ENCODE results near the gene LSM2. TPM values are rescaled to one million over a fixed set of nuclear protein-coding genes. Genes with fewer than 3 reads are reported as not detected.
"Not testable (repeated sequence)": the region's sequence is repeated elsewhere in the genome, so short reads cannot be mapped to it uniquely, and the experiment has no call there.

LSM2 gene
- total and polyA plus RNA-seq, 2 experiments from 2014 or later = 51.9 to 57.9 TPM

DNA sequence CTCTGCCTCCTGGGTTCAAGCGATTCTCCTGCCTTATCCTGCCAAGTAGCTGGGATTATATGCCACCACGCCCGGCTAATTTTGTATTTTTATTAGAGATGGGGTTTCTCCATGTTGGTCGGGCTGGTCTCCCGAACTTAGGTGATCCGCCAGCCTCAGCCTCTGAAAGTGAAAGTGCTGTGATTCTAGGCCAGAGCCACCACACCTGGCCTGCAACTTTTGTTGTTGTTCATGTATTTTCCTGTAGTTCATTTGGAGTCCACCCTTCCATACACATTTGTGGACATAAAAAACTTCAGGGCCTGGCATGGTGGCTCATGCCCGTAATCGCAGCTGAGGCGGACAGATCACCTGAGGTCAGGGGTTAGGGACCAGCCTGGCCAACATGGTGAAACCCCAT lies 35.3 kb upstream of the LSM2 start:
- WGBS (ENCODE audit: low lambda C conversion rate, missing lambda C conversion rate) = 93% methylated on average over 9 of the region's 9 CpGs
- peaks cover 21% of the 10 kb centered on the region for H3K79me2 ChIP-seq
- peaks cover 10% of the 10 kb centered on the region for H3K4me1 ChIP-seq (ENCODE audit: insufficient read depth)
- H3K4me2 ChIP-seq = no peak overlapping the region
- no peak overlapping the region for H3K4me3 ChIP-seq
- H3K9me2 ChIP-seq (replicated peaks; ENCODE audit: insufficient read depth) = no peaks in the 10 kb centered on the region
- H3K27me3 ChIP-seq = no peaks in the 10 kb centered on the region
- no peak overlapping the region for H3K27ac ChIP-seq
- TF ChIP-seq, protein P1, sequence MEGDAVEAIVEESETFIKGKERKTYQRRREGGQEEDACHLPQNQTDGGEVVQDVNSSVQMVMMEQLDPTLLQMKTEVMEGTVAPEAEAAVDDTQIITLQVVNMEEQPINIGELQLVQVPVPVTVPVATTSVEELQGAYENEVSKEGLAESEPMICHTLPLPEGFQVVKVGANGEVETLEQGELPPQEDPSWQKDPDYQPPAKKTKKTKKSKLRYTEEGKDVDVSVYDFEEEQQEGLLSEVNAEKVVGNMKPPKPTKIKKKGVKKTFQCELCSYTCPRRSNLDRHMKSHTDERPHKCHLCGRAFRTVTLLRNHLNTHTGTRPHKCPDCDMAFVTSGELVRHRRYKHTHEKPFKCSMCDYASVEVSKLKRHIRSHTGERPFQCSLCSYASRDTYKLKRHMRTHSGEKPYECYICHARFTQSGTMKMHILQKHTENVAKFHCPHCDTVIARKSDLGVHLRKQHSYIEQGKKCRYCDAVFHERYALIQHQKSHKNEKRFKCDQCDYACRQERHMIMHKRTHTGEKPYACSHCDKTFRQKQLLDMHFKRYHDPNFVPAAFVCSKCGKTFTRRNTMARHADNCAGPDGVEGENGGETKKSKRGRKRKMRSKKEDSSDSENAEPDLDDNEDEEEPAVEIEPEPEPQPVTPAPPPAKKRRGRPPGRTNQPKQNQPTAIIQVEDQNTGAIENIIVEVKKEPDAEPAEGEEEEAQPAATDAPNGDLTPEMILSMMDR (IDR thresholded peaks at IDR 0.05; ENCODE audit: poor library complexity) = no peak
- TF ChIP-seq EZH2phosphoT487 (IDR thresholded peaks at IDR 0.05; ENCODE audit: low read depth, severe bottlenecking, unreplicated experiment) (no peak), EZH2 (IDR thresholded peaks at IDR 0.05; ENCODE audit: borderline replicate concordance) (no peak)
- H2AFZ ChIP-seq = no peak overlapping the region
- no peaks in the 10 kb centered on the region for H3K9me3 ChIP-seq (ENCODE audit: low read depth)
- peaks cover 22% of the 10 kb centered on the region for H4K20me1 ChIP-seq (ENCODE audit: insufficient read depth, poor library complexity, severe bottlenecking)
- H3K36me3 ChIP-seq (replicated peaks; ENCODE audit: insufficient read depth, low read depth) = no peaks in the 10 kb centered on the region
- no peak for DNase-seq (ENCODE audit: low spot score)

DNA sequence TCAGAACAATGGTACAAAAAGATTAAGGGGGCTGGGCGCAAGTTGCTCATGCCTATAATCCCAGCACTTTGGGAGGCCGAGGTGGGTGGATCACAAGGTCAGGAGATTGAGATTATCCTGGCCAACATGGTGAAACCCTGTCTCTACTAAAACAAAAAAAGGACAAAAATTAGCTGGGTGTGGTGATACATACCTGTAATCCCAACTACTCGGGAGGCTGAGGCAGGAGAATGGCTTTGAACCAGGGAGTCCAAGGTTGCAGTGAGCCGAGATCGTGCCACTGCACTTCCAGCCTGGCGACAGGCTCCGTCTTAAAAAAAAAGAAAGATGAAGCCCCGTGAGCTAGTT lies 33.0 kb upstream of the LSM2 start:
- H3K9me2 ChIP-seq (replicated peaks; ENCODE audit: insufficient read depth); H3K27me3 ChIP-seq; DNase-seq (ENCODE audit: low spot score); H3K36me3 ChIP-seq (replicated peaks; ENCODE audit: insufficient read depth, low read depth); H3K27ac ChIP-seq; H2AFZ ChIP-seq; H3K9me3 ChIP-seq (ENCODE audit: low read depth); H3K4me3 ChIP-seq; H3K4me2 ChIP-seq: not testable (repeated sequence)
- peaks cover 13% of the 10 kb centered on the region for H3K4me1 ChIP-seq (ENCODE audit: insufficient read depth)
- H3K79me2 ChIP-seq = peaks cover 43% of the 10 kb centered on the region
- WGBS (ENCODE audit: low lambda C conversion rate, missing lambda C conversion rate) = 94% methylated on average over 8 of the region's 8 CpGs
- H4K20me1 ChIP-seq (ENCODE audit: insufficient read depth, poor library complexity, severe bottlenecking) = peaks cover 29% of the 10 kb centered on the region

DNA sequence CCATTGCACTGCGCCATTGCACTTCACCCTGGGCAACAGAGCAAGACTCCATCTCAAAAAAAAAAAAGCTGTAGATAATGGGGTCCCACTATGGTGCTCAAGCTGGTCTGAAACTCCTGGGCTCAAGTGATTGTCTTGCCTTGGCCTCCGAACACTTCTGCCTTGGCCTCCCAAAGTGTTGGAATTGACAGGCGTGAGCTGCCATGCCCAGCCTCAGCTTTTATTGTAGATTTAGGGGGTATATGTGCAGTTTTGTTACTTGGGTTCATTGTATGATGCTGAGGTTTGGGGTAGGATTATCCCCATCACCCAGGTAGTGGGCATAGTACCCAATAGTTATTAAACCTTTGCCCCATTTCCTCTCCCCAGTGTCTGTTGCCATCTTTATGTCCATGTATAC lies 32.2 kb upstream of the LSM2 start:
- Histone ChIP-seq H4K20me1 (ENCODE audit: insufficient read depth, poor library complexity, severe bottlenecking) (peaks cover 29% of the 10 kb centered on the region), H2AFZ (no peak overlapping the region), H3K9me2 (replicated peaks; ENCODE audit: insufficient read depth) (no peaks in the 10 kb centered on the region), H3K79me2 (peaks cover 43% of the 10 kb centered on the region), H3K27me3 (no peaks in the 10 kb centered on the region), H3K9me3 (ENCODE audit: low read depth) (no peaks in the 10 kb centered on the region), H3K36me3 (replicated peaks; ENCODE audit: insufficient read depth, low read depth) (no peaks in the 10 kb centered on the region), H3K4me3 (no peak overlapping the region), H3K4me2 (peak overlapping the region; percentile 82), H3K27ac (no peak overlapping the region), H3K4me1 (ENCODE audit: insufficient read depth) (peaks cover 16% of the 10 kb centered on the region)
- no peak for DNase-seq (ENCODE audit: low spot score)
- TF ChIP-seq, protein P1 (IDR thresholded peaks at IDR 0.05; ENCODE audit: poor library complexity) = no peak
- TF ChIP-seq EZH2 (IDR thresholded peaks at IDR 0.05; ENCODE audit: borderline replicate concordance) (no peak), EZH2phosphoT487 (IDR thresholded peaks at IDR 0.05; ENCODE audit: low read depth, severe bottlenecking, unreplicated experiment) (no peak)
- WGBS (ENCODE audit: low lambda C conversion rate, missing lambda C conversion rate) = 99% methylated on average over 3 of the region's 3 CpGs

DNA sequence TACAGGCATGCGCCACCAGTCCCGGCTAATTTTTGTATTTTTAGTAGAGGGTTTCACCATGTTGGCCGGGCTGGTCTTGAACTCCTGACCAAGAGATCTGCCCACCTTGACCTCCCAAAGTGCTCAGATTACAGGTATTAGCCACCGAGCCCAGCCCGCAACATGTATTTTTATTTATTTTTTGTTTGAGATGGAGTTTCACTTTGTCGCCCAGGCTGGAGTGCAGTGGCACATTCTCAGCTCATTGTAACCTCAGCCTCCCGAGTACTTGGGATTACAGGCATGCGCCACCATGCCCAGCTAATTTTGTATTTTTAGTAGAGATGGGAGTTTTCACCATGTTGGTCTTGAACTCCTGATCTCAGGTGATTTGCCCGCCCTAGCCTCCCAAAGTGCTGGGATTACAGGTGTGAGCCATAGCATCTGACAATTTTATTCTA lies 31.4 kb upstream of the LSM2 start:
- Histone ChIP-seq H4K20me1 (ENCODE audit: insufficient read depth, poor library complexity, severe bottlenecking) (peaks cover 29% of the 10 kb centered on the region), H3K79me2 (peaks cover 49% of the 10 kb centered on the region), H3K27ac (peak overlapping the region; percentile 88), H3K4me3 (peak overlapping the region; percentile 5), H3K4me1 (ENCODE audit: insufficient read depth) (peaks cover 19% of the 10 kb centered on the region), H3K4me2 (peak overlapping the region; percentile 82)
- not testable (repeated sequence) for H3K27me3 ChIP-seq; H3K9me3 ChIP-seq (ENCODE audit: low read depth); DNase-seq (ENCODE audit: low spot score); H3K9me2 ChIP-seq (replicated peaks; ENCODE audit: insufficient read depth); H3K36me3 ChIP-seq (replicated peaks; ENCODE audit: insufficient read depth, low read depth); H2AFZ ChIP-seq
- WGBS (ENCODE audit: low lambda C conversion rate, missing lambda C conversion rate) = 91% methylated on average over 9 of the region's 9 CpGs

Data from hepatocyte (in vitro differentiated cells).